Anterior cingulate cortex (tissue), 58 donors: Measurements from ENCODE around the gene CCDC85C.
"Not testable (repeated sequence)": the region's sequence is repeated elsewhere in the genome, so short reads cannot be mapped to it uniquely, and the experiment has no call there.

ENCODE experiments used
- DNase-seq, 58 donors: peaks; one replicate each; lab custom pipeline; 2025; lab: John Stamatoyannopoulos, UW

CCDC85C gene

GRCh38 chr14:99603471-99604277 is at the start of gene CCDC85C:
TSS of gene CCDC85C (minus strand) at chr14:99604207. CDS start at chr14:99603959, 248 bp downstream.
- peak in 2 of 58 donors; percentile 29 to 38 for DNase-seq

- no peak for DNase-seq
These were observed 48.1 kb upstream of the CCDC85C start for GRCh38 chr14:99651953-99652746.

- no peak for DNase-seq
These were observed 46.2 kb upstream of the CCDC85C start for GRCh38 chr14:99650189-99650588.

GRCh38 chr14:99649643-99650042 is 45.6 kb upstream of the CCDC85C start:
- no peak for DNase-seq

GRCh38 chr14:99649219-99649618 is 45.2 kb upstream of the CCDC85C start:
- DNase-seq: no peak

- DNase-seq: no peak
These were observed 44.2 kb upstream of the CCDC85C start for GRCh38 chr14:99648027-99648784.

DNA sequence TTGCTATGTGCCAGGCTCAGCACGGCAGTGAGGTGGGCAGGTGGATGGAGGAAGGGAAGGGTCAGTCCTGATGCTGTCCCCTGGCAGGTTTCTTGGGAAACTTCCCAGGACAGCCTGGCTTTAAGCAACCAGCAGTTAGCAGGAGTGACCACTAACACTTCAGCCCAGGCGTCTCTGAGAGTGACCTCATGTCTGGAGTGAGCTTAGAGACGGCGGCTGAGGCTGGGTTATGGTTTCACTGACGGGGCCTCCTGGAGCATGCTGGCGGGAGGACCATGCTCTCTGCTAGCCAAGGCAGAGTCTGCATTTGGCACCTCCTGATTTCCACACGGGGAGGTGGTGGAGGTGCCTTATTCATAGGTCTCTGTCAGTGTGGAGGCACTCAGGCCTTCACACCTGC is 43.4 kb upstream of the CCDC85C start:
- DNase-seq: no peak

DNA sequence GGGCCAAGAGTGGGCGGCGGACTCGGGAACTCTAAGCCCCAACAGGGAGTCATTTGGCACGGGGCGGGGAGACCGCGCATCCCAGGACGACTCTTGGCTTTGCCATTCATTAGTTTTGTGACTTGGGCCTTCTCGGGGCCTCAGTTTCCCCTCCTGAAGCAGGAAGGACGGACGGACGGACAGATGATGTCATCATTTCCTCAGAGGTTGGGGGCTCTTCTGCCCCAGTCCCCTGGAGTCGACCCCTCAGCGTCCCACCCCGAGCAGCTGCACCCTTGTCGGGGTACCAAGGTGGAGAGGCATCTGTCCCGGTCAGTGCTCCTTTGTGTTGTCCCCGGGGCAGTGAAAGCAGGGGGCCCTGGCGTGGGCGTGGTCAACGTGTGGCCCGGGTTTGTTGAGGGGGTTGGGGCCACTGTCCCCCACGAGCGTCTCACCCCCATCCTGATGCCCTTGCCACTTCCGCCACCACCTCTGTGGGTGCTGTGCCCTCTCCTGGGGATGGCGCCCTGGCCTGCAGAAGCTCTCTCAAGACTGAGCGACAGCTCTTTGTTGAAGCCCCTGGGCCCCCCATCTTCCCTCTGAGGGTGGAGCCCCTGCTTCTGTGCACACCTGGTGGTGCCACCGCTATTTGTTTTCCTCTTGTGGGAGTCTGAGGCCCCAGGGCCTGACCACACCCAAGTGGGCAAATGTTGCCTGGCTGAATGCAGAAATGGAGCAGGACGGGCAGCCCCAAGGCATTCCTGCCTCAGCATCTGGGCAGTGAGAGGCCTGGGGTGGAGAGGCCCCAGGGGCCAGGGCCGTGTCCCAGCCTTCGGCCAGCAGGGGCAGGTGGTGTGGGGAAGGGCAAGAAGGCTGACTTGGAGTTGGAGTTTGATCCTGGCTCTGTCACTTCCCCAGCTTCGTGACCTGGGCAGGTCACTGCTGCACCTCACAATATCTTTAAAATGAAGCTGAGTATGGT is 41.8 kb upstream of the CCDC85C start:
- DNase-seq: no peak

DNA sequence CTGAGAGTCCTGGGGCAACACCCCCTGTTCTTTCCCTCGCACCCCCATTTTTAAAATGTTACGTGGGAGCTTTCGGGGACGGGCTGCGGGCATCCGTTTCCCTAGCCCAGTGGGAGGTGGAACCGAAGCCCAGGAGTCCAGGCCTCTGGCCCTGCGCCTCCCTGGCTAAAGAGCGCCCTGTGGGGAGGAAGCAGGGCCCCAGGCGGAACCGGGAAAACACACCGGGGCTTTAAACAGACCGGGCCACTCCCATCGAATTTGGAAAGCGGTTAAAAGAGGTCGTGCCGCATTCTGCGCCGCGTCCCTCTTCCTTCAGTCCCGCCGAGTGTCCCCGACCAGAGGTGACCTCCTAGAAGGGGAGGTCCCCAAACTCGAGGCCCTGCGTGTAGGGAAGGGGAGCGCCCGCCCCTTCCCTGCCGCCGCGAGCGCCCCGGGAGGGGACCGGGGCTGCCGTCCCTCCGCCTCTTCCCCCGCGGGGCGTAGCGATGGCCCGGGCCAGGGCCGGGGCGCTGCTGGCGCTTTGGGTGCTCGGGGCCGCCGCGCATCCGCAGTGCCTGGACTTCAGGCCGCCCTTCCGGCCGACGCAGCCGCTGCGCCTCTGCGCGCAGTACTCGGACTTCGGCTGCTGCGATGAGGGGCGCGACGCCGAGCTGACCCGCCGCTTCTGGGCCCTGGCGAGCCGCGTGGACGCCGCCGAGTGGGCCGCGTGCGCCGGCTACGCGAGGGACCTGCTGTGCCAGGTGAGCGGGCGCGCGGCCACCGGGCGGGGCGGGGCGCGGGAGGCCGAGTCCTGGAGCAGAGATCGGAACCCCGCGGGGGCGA is 40.9 kb upstream of the CCDC85C start, which contains the start of gene HHIPL1:
TSS of gene HHIPL1 (plus strand) at position 407 of the 822 bp plus-strand sequence. CDS start at position 486, 79 bp downstream.
- DNase-seq: peak in 1 of 58 donors; percentile 11

GRCh38 chr14:99644035-99644587 is 40.1 kb upstream of the CCDC85C start:
- DNase-seq: no peak

DNA sequence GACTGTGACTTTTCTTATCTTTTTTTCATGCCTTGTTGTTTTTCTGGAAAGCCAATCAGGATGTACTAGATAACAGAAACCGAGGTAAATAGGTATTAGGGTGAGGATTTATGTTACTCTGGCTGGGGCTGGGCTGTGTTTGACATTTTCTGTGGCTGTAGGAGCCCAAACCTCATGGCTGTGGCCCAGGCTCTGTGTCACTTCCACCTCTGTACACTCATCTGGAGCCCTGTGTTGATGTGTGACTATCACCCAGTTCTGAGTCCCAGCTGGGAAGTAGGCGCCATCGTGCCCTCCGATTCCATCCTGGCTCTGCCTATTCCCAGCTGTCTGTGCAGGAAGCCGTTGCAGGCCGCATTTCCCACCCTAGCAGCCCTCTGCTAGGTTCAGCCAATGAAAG is 39.3 kb upstream of the CCDC85C start:
- DNase-seq: no peak

DNA sequence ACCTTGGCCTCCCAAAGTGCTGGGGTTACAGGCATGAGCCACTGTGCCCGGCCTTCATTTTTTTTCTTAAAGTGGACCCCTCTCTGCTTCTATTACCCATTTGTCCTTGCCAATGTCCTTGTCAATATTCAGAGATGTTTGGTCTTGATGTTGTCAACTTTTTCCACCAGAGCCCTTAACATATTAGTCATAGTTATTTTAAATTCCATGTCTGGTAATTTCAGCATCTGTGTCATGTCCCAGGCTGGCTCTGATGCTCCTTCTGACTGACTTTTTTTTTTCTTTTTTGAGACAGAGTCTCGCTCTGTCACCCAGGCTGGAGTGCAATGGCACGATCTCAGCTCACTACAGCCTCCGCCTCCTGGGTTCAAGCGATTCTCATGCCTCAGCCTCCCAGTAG is 38.8 kb upstream of the CCDC85C start:
- not testable (repeated sequence) for DNase-seq

DNA sequence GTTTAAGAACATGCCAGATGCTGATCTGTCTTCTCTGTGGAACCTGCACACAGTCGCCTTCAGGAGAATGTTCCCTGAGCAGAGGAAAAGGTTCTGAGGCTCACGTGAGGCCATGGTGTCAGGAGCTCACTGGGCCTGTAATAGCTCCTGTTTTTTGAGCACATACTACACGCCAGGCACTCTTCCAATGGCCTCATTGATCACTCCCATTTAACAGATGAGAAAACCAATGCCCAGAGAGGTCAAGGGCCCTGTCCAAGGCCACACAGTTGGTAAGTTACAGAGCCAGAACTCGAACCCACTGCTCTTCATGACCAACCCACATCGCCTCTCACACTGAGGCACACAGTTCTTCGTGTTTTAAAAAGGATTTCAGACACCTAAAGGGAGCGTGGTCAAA is 33.6 kb upstream of the CCDC85C start:
- DNase-seq: no peak

DNA sequence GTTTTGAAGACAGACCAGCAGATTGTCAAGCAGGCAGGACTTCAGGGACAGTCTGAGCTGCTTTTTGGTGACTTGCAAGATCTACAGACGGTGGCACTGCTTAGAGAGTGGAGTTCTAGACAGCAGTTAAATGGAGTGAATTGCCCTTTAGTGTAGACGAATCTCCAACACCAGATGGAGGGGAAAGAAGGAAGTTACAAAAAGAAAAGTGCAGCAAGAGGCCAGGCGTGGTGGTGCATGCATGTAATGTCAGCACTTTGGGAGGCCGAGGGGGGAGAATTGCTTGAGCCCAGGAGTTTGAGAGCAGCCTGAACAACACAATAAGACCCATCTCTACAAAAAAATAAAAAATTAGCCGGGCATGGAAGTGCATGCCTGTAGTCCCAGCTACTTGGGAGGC is 32.5 kb upstream of the CCDC85C start:
- DNase-seq: no peak

DNA sequence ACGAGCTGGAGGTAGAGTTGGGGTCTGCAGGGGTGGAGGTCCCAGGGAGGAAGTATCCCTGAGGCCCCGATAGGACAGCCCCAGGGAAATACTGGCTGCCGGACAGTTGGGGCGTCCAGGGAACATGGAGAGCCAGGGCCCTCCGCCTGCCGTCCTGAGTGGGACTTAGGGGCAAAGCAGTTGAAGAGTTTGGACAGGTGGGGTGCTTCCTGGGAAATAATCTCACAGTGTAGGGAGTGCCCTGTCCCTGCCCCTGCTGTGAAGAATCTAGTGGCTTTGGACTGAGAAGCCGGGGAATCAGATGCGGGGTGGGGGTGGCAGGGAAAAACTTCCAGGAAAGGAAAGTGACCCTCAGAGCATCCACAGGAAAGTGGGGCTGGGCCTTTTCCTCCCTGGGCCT is 31.1 kb upstream of the CCDC85C start:
- DNase-seq: no peak

DNA sequence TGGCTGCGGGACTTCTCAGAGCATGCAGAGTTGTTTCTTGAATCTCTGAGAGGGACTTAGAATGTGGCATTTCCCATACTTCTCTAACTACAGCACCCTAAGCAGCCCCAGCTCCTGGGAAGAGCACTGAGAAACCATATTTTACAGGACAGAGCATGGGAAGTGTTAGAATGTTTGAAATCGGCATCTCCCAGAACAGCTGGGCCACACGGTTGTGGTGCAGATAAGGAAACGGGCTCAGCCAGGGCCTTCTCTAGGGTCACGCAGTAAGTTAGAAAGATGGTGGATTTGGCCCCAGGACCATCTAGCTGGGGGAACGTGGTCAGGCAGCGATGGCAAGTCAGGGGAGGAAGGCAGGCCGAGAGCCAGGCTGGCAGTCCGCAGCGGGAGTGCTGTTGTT is 30.4 kb upstream of the CCDC85C start:
- DNase-seq: no peak

GRCh38 chr14:99633918-99634317 is 29.9 kb upstream of the CCDC85C start:
- no peak for DNase-seq

- DNase-seq: no peak
These were observed 29.1 kb upstream of the CCDC85C start for GRCh38 chr14:99633141-99633540.
